HCT116 (cell line): ENCODE measurements around the gene TULP3. TPM values are rescaled to one million over a fixed set of nuclear protein-coding genes. Genes with fewer than 3 reads are reported as not detected.

Experiments used
- ATAC-seq: fragments of 200-7000 bp; cut with Tn5 transposase; 2 replicates; pipeline ENCODE4 v1.9.1; 2020; ENCODE audit warnings: mild to moderate bottlenecking, moderate library complexity
- BruUV-seq: library from RNA; stranded (reverse); fragments of 400-500 nt; replicated peaks from 2 replicates; lab custom pipeline; 2021; lab: Mats Ljungman, UMichigan
- CTCF ChIA-PET: fragments of 300-600 bp; sonication (Branson Sonifier 250); formaldehyde crosslinking; loops from one replicate; lab custom pipeline; 2021; ENCODE audit warnings: antibody characterized with exemption; lab: Charles Lee
- POLR2A ChIA-PET: fragments of 300-600, 350-600 bp; sonication (Branson Sonifier 250); formaldehyde crosslinking; loops from one replicate; lab custom pipeline; 2021; ENCODE audit warnings: antibody characterized with exemption; lab: Charles Lee
- RAD21 ChIA-PET, 2 experiments: fragments of 300-600 bp; sonication (Branson Sonifier 250); formaldehyde crosslinking; loops; one replicate each; lab custom pipeline; 2023; ENCODE audit warnings: low total read pairs in 2 of 2; ENCODE audit not compliant: uncharacterized antibody in 2 of 2, unreplicated experiment in 2 of 2, low non-redundant PET in 1 of 2; lab: Charles Lee
- DNase-seq: peaks from one replicate; pipeline ENCODE4 v3.0.0-alpha.2; 2010; ENCODE audit warnings: low read depth, low spot score
- H2AFZ ChIP-seq: fragments of 200-600 bp; shearing (Covaris generic), sonication (generic); 2 replicates; pipeline ENCODE4 v1.6.1; 2017; ENCODE audit warnings: low read depth, mixed run types, mixed read lengths, antibody characterized with exemption, low read length; ENCODE audit not compliant: poor library complexity, severe bottlenecking
- H3K27ac ChIP-seq: 2 replicates; pipeline ENCODE4 v1.5.1; 2012; ENCODE audit warnings: low read depth, low read length
- H3K27me3 ChIP-seq: fragments of 200-600 bp; sonication (generic); 2 replicates; pipeline ENCODE4 v1.6.1; 2016; ENCODE audit warnings: mixed run types, low read length, mixed read lengths; ENCODE audit not compliant: insufficient read depth
- H3K36me3 ChIP-seq, 2 experiments: fragments of 200-500 bp in 1 of 2; fragments of 200-600 bp in 1 of 2; sonication (Bioruptor generic) in 1 of 2; sonication (generic) in 1 of 2; 2 replicates each; pipeline versions ENCODE4 v1.5.1 to v1.6.1; 2014 to 2016; ENCODE audit warnings: low read length in 2 of 2, inconsistent platforms in 1 of 2, mixed read lengths in 1 of 2, mixed run types in 1 of 2; ENCODE audit not compliant: insufficient read depth in 2 of 2, control insufficient read depth in 1 of 2
- H3K4me1 ChIP-seq, 2 experiments: fragments of 200-600 bp in 1 of 2; sonication (generic) in 1 of 2; 2 replicates each; pipeline versions ENCODE4 v1.5.1 to v1.6.1; 2012 to 2017; ENCODE audit warnings: low read length in 2 of 2, inconsistent platforms in 1 of 2, mild to moderate bottlenecking in 1 of 2, mixed read lengths in 1 of 2, mixed run types in 1 of 2, moderate library complexity in 1 of 2; ENCODE audit not compliant: insufficient read depth in 2 of 2, control insufficient read depth in 1 of 2
- H3K4me2 ChIP-seq: fragments of 200-600 bp; sonication (generic); 2 replicates; pipeline ENCODE4 v1.6.1; 2017; ENCODE audit warnings: mixed run types, low read length, mixed read lengths
- H3K4me3 ChIP-seq, 2 experiments: fragments of 200-600 bp in 1 of 2; sonication (generic) in 1 of 2; replicated peaks in 1 of 2; 2 replicates each; pipeline ENCODE4 v1.5.1; 2011 to 2016; ENCODE audit warnings: low read length in 2 of 2, control low read depth in 1 of 2, low read depth in 1 of 2, mild to moderate bottlenecking in 1 of 2, mixed read lengths in 1 of 2, mixed run types in 1 of 2
- H3K79me2 ChIP-seq: fragments of 200-600 bp; sonication (generic); 2 replicates; pipeline ENCODE4 v1.6.1; 2017; ENCODE audit warnings: mild to moderate bottlenecking, mixed run types, low read length, moderate library complexity, mixed read lengths; ENCODE audit not compliant: insufficient read depth
- H3K9ac ChIP-seq: fragments of 200-600 bp; sonication (generic); 2 replicates; pipeline ENCODE4 v1.6.1; 2016; ENCODE audit warnings: low read length, mixed read lengths
- H3K9me2 ChIP-seq: fragments of 200-600 bp; sonication (generic), shearing (Covaris generic); 2 replicates; pipeline ENCODE4 v1.6.1; 2017; ENCODE audit warnings: mixed run types, mild to moderate bottlenecking, moderate library complexity; ENCODE audit not compliant: insufficient read depth
- H3K9me3 ChIP-seq, 2 experiments: fragments of 200-500 bp in 1 of 2; fragments of 200-600 bp in 1 of 2; sonication (Bioruptor generic) in 1 of 2; sonication (generic) in 1 of 2; 2 replicates each; pipeline ENCODE4 v1.6.1; 2014 to 2017; ENCODE audit warnings: low read length in 2 of 2, mixed read lengths in 2 of 2, inconsistent platforms in 1 of 2, low read depth in 1 of 2, mild to moderate bottlenecking in 1 of 2, mixed run types in 1 of 2, moderate library complexity in 1 of 2; ENCODE audit not compliant: control insufficient read depth in 1 of 2, insufficient read depth in 1 of 2
- H4K20me1 ChIP-seq: fragments of 200-600 bp; sonication (generic), shearing (Covaris generic); 2 replicates; pipeline ENCODE4 v1.6.1; 2017; ENCODE audit warnings: mixed run types, mild to moderate bottlenecking, moderate library complexity; ENCODE audit not compliant: insufficient read depth
- CEBPB ChIP-seq: IDR thresholded peaks from 2 replicates; pipeline ENCODE4 v1.6.1; 2012; ENCODE audit warnings: low read depth
- EGR1 ChIP-seq: IDR thresholded peaks from 2 replicates; pipeline ENCODE4 v1.6.1; 2012; ENCODE audit warnings: low read depth
- EZH2 ChIP-seq: fragments of 200-600 bp; sonication (generic); IDR thresholded peaks from 2 replicates; pipeline ENCODE4 v1.6.1; 2017; ENCODE audit warnings: antibody characterized with exemption, mixed run types
- JUND ChIP-seq: IDR thresholded peaks from 2 replicates; pipeline ENCODE4 v1.6.1; 2012
- POLR2A ChIP-seq: IDR thresholded peaks from 2 replicates; pipeline ENCODE4 v1.7.0; 2011; ENCODE audit warnings: borderline replicate concordance; ENCODE audit not compliant: insufficient read depth, insufficient read length; ENCODE audit errors: extremely low read depth
- RAD21 ChIP-seq: IDR thresholded peaks from 2 replicates; pipeline ENCODE4 v1.6.1; 2012; ENCODE audit warnings: low read depth, mild to moderate bottlenecking
- SP1 ChIP-seq: IDR thresholded peaks from 2 replicates; pipeline ENCODE4 v1.6.1; 2012; ENCODE audit warnings: low read depth
- ZFX ChIP-seq: fragments of 450-650 bp; IDR thresholded peaks from 2 replicates; pipeline ENCODE4 v1.6.1; 2017
- ZNF274 ChIP-seq: fragments of 200-500 bp; sonication (Bioruptor generic); IDR thresholded peaks from 2 replicates; pipeline ENCODE4 v1.6.1; 2014; ENCODE audit warnings: mild to moderate bottlenecking, low read depth, low read length, inconsistent platforms
- intact Hi-C: fragments of 100-400 bp; cut with micrococcal nuclease; formaldehyde crosslinking; loops from 2 replicates; pipeline ENCODE4 v1.10.0; 2022
- total RNA-seq: library from RNA; stranded (reverse); gene quantifications from one replicate; pipeline ENCODE4 v1.2.1, GENCODE V29; 2021; ENCODE audit not compliant: unreplicated experiment
- TF ChIP-seq, protein P1 (sequence below): IDR thresholded peaks from 2 replicates; pipeline ENCODE4 v1.6.1; 2012
- TF ChIP-seq, protein P2 (sequence below): IDR thresholded peaks from 2 replicates; pipeline ENCODE4 v1.6.1; 2011; ENCODE audit warnings: mild to moderate bottlenecking, low read length, moderate library complexity; ENCODE audit not compliant: insufficient replicate concordance; ENCODE audit errors: extremely low read depth
- TF ChIP-seq, protein P3 (sequence below), 3 experiments: fragments of 200-600 bp in 1 of 3; sonication (generic) in 1 of 3; IDR thresholded peaks in 2 of 3; conservative IDR thresholded peaks in 1 of 3; 2 replicates each; pipeline ENCODE4 v1.5.1; 2012 to 2017; ENCODE audit warnings: low read depth in 2 of 3, low read length in 2 of 3, antibody characterized with exemption in 1 of 3, borderline replicate concordance in 1 of 3, control low read depth in 1 of 3, mild to moderate bottlenecking in 1 of 3, mixed read lengths in 1 of 3, mixed run types in 1 of 3, moderate library complexity in 1 of 3; ENCODE audit not compliant: insufficient read depth in 1 of 3

The TULP3 gene
- total RNA-seq, 1 experiment from 2014 or later, result 21.3 TPM

DNA sequence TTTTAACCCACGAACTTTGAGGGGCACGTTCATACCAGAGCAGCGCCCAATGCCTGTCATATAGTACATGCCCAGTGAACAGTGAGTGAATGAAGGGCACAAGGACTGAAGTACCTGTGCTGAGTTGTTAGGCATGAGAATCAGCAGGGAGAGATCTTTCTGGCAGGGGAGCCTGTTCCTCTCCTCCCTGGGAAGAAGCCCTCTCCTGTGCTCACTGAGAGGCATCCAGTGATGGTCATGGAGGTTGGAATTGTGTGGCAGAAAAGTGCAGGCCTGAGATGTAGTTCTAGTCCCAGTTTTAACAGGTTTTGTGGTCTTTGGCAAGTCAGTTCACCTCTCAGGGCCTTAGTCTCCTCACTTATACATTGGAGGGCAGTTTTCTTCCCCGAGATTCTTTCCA lies 89.1 kb downstream of the TULP3 start:
- ATAC-seq (no peak), DNase-seq (no peak)
- no peak overlapping the region for H3K9ac ChIP-seq
- TF ChIP-seq, protein P1, sequence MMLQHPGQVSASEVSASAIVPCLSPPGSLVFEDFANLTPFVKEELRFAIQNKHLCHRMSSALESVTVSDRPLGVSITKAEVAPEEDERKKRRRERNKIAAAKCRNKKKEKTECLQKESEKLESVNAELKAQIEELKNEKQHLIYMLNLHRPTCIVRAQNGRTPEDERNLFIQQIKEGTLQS, result no peak
- TF ChIP-seq RAD21 (no peak), CEBPB (no peak), SP1 (no peak), ZFX (no peak), EGR1 (no peak), EZH2 (no peak), POLR2A (no peak), JUND (no peak), ZNF274 (no peak)
- TF ChIP-seq, protein P2, sequence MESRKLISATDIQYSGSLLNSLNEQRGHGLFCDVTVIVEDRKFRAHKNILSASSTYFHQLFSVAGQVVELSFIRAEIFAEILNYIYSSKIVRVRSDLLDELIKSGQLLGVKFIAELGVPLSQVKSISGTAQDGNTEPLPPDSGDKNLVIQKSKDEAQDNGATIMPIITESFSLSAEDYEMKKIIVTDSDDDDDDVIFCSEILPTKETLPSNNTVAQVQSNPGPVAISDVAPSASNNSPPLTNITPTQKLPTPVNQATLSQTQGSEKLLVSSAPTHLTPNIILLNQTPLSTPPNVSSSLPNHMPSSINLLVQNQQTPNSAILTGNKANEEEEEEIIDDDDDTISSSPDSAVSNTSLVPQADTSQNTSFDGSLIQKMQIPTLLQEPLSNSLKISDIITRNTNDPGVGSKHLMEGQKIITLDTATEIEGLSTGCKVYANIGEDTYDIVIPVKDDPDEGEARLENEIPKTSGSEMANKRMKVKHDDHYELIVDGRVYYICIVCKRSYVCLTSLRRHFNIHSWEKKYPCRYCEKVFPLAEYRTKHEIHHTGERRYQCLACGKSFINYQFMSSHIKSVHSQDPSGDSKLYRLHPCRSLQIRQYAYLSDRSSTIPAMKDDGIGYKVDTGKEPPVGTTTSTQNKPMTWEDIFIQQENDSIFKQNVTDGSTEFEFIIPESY, result no peak
- TF ChIP-seq, protein P3, sequence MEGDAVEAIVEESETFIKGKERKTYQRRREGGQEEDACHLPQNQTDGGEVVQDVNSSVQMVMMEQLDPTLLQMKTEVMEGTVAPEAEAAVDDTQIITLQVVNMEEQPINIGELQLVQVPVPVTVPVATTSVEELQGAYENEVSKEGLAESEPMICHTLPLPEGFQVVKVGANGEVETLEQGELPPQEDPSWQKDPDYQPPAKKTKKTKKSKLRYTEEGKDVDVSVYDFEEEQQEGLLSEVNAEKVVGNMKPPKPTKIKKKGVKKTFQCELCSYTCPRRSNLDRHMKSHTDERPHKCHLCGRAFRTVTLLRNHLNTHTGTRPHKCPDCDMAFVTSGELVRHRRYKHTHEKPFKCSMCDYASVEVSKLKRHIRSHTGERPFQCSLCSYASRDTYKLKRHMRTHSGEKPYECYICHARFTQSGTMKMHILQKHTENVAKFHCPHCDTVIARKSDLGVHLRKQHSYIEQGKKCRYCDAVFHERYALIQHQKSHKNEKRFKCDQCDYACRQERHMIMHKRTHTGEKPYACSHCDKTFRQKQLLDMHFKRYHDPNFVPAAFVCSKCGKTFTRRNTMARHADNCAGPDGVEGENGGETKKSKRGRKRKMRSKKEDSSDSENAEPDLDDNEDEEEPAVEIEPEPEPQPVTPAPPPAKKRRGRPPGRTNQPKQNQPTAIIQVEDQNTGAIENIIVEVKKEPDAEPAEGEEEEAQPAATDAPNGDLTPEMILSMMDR (IDR thresholded peaks at IDR 0.05 in 2 of 3, conservative IDR thresholded peaks at IDR 0.05 in 1 of 3; ENCODE audit: borderline replicate concordance in 1 of 3, insufficient read depth in 1 of 3, low read depth in 2 of 3, low read length in 2 of 3), result no peak
- TF ChIP-seq, all 23 proteins: peak for 0
- POLR2A ChIA-PET, result no interaction called here
- Histone ChIP-seq H3K9me3 (no peaks in the 10 kb centered on the region), H3K9me2 (no peaks in the 10 kb centered on the region), H3K4me3 (no peak overlapping the region), H3K4me1 (no peaks in the 10 kb centered on the region), H3K36me3 (peaks cover 0 to 19% of the 10 kb centered on the region in 2 experiments; a peak in 1 of 4 replicates), H3K27me3 (no peaks in the 10 kb centered on the region), H3K27ac (no peak overlapping the region), H4K20me1 (no peaks in the 10 kb centered on the region), H2AFZ (no peak overlapping the region), H3K79me2 (peaks cover 50% of the 10 kb centered on the region), H3K4me2 (no peak overlapping the region)
- RAD21 ChIA-PET, result no interaction called here
- intact Hi-C loops, result no loop called here
- BruUV-seq, result no TSS peak
- CTCF ChIA-PET, result no interaction called here
